Measurements from ENCODE around the gene PRDM16.

Gene PRDM16

GRCh38 chr1:3070309-3070643 is 1.3 kb downstream of the PRDM16 start:
- no peak for DNase-seq (ENCODE audit: low read depth)
- no peak overlapping the region for H3K4me3 ChIP-seq (ENCODE audit: low read depth, low read length)
- TF ChIP-seq POLR2A (IDR thresholded peaks at IDR 0.05; ENCODE audit: extremely low read depth, insufficient read length) (no peak), MAX (IDR thresholded peaks at IDR 0.05; ENCODE audit: low read depth, low read length) (no peak), MYC (IDR thresholded peaks at IDR 0.05; ENCODE audit: low read depth, low read length) (no peak), CTCF (IDR thresholded peaks at IDR 0.05; ENCODE audit: low read depth, low read length) (no peak)

GRCh38 chr1:3070644-3071564 is 1.9 kb downstream of the PRDM16 start:
- H3K4me3 ChIP-seq (ENCODE audit: low read depth, low read length) = no peak overlapping the region
- DNase-seq (ENCODE audit: low read depth) = no peak

GRCh38 chr1:3071565-3072390 is 2.8 kb downstream of the PRDM16 start:
- no peak overlapping the region for H3K4me3 ChIP-seq (ENCODE audit: low read depth, low read length)
- DNase-seq (ENCODE audit: low read depth) = no peak
- TF ChIP-seq CTCF (IDR thresholded peaks at IDR 0.05; ENCODE audit: low read depth, low read length) (no peak), MYC (IDR thresholded peaks at IDR 0.05; ENCODE audit: low read depth, low read length) (no peak), POLR2A (IDR thresholded peaks at IDR 0.05; ENCODE audit: extremely low read depth, insufficient read length) (no peak), MAX (IDR thresholded peaks at IDR 0.05; ENCODE audit: low read depth, low read length) (no peak)

More at GRCh38 chr1:3070644-3071564, 1.9 kb downstream of the PRDM16 start:
- TF ChIP-seq POLR2A (IDR thresholded peaks at IDR 0.05; ENCODE audit: extremely low read depth, insufficient read length) (no peak), MYC (IDR thresholded peaks at IDR 0.05; ENCODE audit: low read depth, low read length) (no peak), MAX (IDR thresholded peaks at IDR 0.05; ENCODE audit: low read depth, low read length) (no peak), CTCF (IDR thresholded peaks at IDR 0.05; ENCODE audit: low read depth, low read length) (no peak)

GRCh38 chr1:3072391-3073185 is 3.6 kb downstream of the PRDM16 start:
- no peak overlapping the region for H3K4me3 ChIP-seq (ENCODE audit: low read depth, low read length)
- no peak for DNase-seq (ENCODE audit: low read depth)
- TF ChIP-seq MAX (IDR thresholded peaks at IDR 0.05; ENCODE audit: low read depth, low read length) = no peak
- no peak for TF ChIP-seq MYC (IDR thresholded peaks at IDR 0.05; ENCODE audit: low read depth, low read length)
- TF ChIP-seq CTCF (IDR thresholded peaks at IDR 0.05; ENCODE audit: low read depth, low read length) = no peak
- TF ChIP-seq POLR2A (IDR thresholded peaks at IDR 0.05; ENCODE audit: extremely low read depth, insufficient read length) = no peak

- DNase-seq (ENCODE audit: low read depth) = no peak
- no peak overlapping the region for H3K4me3 ChIP-seq (ENCODE audit: low read depth, low read length)
- TF ChIP-seq MAX (IDR thresholded peaks at IDR 0.05; ENCODE audit: low read depth, low read length) = no peak
- no peak for TF ChIP-seq CTCF (IDR thresholded peaks at IDR 0.05; ENCODE audit: low read depth, low read length)
- TF ChIP-seq POLR2A (IDR thresholded peaks at IDR 0.05; ENCODE audit: extremely low read depth, insufficient read length) = no peak
- no peak for TF ChIP-seq MYC (IDR thresholded peaks at IDR 0.05; ENCODE audit: low read depth, low read length)
These were observed 4.1 kb downstream of the PRDM16 start for GRCh38 chr1:3073186-3073488.
